HepG2 (cell line): ENCODE results near the gene RASAL3. TPM values are rescaled to one million over a fixed set of nuclear protein-coding genes. Genes with fewer than 3 reads are reported as not detected.

Experiments used
- BRD4 ChIP-seq: sonication (generic); formaldehyde crosslinking; IDR thresholded peaks from 2 replicates; pipeline ENCODE4 v1.4.0; 2020; ENCODE audit warnings: missing genetic modification reagents
- CAMTA2 ChIP-seq: sonication (generic); formaldehyde crosslinking; IDR thresholded peaks from 2 replicates; pipeline ENCODE4 v1.4.0; 2020; ENCODE audit warnings: mild to moderate bottlenecking, missing genetic modification reagents, borderline replicate concordance
- DNMT3B ChIP-seq: conservative IDR thresholded peaks from 2 replicates; pipeline ENCODE4 v1.6.1; 2016; ENCODE audit warnings: missing biosample characterization, control low read depth
- DPF2 ChIP-seq: sonication (generic); formaldehyde crosslinking; IDR thresholded peaks from 2 replicates; pipeline ENCODE4 v1.4.0; 2020; ENCODE audit warnings: mild to moderate bottlenecking, low read depth, missing genetic modification reagents, borderline replicate concordance
- KDM6A ChIP-seq: IDR thresholded peaks from 2 replicates; pipeline ENCODE4 v1.6.1; 2016; ENCODE audit warnings: low read depth
- RXRA ChIP-seq: sonication (generic); formaldehyde crosslinking; IDR thresholded peaks from 2 replicates; pipeline ENCODE4 v1.5.1; 2020; ENCODE audit warnings: missing genetic modification reagents
- TBX3 ChIP-seq: fragments of 450-650 bp; IDR thresholded peaks from 2 replicates; pipeline ENCODE4 v1.6.1; 2017; ENCODE audit warnings: antibody characterized with exemption, mild to moderate bottlenecking, inconsistent platforms, borderline replicate concordance
- YY1 ChIP-seq: IDR thresholded peaks from 2 replicates; pipeline ENCODE4 v1.6.1; 2011; ENCODE audit warnings: low read length, low read depth, moderate library complexity, mild to moderate bottlenecking; ENCODE audit not compliant: insufficient read depth, insufficient replicate concordance
- ZFY ChIP-seq: sonication (generic); formaldehyde crosslinking; IDR thresholded peaks from 2 replicates; pipeline ENCODE4 v1.4.0; 2020; ENCODE audit warnings: missing genetic modification reagents
- ZNF256 ChIP-seq: sonication (generic); formaldehyde crosslinking; conservative IDR thresholded peaks from 2 replicates; pipeline ENCODE4 v1.4.0; 2020; ENCODE audit warnings: missing genetic modification reagents
- polyA plus RNA-seq, 8 experiments: library from polyadenylated mRNA; depleted of rRNA in 3 of 8; stranded (reverse) in 7 of 8; unstranded in 1 of 8; fragments of >200 nt; fragmentation: Illumina TruSeq in 4 of 8; extraction: Trizol in 4 of 8; gene quantifications; 2 replicates each; pipeline versions ENCODE4 v1.2.1 to v1.2.3, GENCODE V29; 2011 to 2016; ENCODE audit warnings: low read depth in 4 of 8, missing spikeins in 1 of 8, mixed read lengths in 1 of 8; ENCODE audit not compliant: insufficient read depth in 1 of 8
- total RNA-seq, 5 experiments: library from RNA; depleted of rRNA; stranded (reverse); fragments of >200 nt; fragmentation: Illumina TruSeq; extraction: Trizol; gene quantifications; 2 replicates each; pipeline ENCODE4 v1.2.3, GENCODE V29; 2016; ENCODE audit warnings: low read depth in 1 of 5
- TF ChIP-seq, protein P1 (sequence below): sonication (generic); formaldehyde crosslinking; IDR thresholded peaks from 2 replicates; pipeline ENCODE4 v1.5.0; 2020; ENCODE audit warnings: mild to moderate bottlenecking, missing genetic modification reagents, borderline replicate concordance
- TF ChIP-seq, protein P2 (sequence below): sonication (generic); formaldehyde crosslinking; IDR thresholded peaks from 2 replicates; pipeline ENCODE4 v1.4.0; 2020; ENCODE audit warnings: missing genetic modification reagents, low read depth, mild to moderate bottlenecking, borderline replicate concordance
- TF ChIP-seq, protein P3 (sequence below): sonication (generic); formaldehyde crosslinking; IDR thresholded peaks from 2 replicates; pipeline ENCODE4 v1.5.1; 2020; ENCODE audit warnings: missing genetic modification reagents, mild to moderate bottlenecking, borderline replicate concordance
- TF ChIP-seq, protein P4 (sequence below): IDR thresholded peaks from 2 replicates; pipeline ENCODE4 v1.6.1; 2016; ENCODE audit warnings: low read depth, control low read depth
- TF ChIP-seq, protein P5 (sequence below): sonication (generic); formaldehyde crosslinking; IDR thresholded peaks from 2 replicates; pipeline ENCODE4 v1.5.0; 2020; ENCODE audit warnings: missing genetic modification reagents, mild to moderate bottlenecking, borderline replicate concordance

The RASAL3 gene
- total and polyA plus RNA-seq, 2 of the 13 experiments (the other 11 are each of a cell fraction or from before 2014, with no cell fraction given) = not detected

DNA sequence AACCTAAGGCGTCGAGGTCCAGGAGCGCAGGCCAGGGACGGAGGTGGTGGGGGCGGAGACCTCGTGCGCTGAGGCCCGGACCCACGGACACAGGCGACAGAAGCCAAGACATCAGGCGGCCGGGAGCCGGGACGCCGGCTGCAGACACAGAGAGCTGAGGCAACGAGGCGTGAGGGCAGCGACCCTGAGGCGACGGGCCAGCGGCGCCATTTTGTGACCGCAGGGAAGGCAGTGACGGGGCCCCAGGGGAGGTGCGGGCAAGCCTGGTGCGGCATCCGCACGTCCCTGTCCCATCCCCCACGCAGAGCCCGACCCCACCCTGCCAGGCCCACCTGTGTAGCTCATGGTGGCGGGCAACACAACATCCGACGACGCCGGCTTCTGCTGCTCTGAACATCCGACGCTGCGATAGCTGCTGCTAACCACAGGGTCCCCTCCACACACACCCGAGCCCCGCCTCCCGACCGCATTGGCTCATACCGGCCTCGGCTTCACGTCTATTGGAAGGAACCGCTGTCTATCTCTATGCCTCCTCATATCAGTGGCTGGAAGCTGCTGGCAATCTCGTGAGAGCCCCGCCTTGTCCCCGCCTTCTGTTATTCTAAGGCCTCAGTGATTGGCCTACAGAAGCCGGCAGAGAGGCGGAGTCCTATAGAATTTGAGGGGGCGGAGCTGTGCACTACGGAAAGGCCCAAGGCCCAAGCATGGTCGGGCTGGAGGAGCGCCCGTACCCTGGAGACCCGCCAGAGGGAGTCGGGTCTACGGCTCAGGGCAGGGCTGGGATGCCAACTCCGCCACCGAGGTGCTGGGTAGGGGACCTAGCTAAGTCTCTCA is 45.5 kb downstream of the RASAL3 start, which contains the start of gene AKAP8L (continued):
- TF ChIP-seq, protein P1, sequence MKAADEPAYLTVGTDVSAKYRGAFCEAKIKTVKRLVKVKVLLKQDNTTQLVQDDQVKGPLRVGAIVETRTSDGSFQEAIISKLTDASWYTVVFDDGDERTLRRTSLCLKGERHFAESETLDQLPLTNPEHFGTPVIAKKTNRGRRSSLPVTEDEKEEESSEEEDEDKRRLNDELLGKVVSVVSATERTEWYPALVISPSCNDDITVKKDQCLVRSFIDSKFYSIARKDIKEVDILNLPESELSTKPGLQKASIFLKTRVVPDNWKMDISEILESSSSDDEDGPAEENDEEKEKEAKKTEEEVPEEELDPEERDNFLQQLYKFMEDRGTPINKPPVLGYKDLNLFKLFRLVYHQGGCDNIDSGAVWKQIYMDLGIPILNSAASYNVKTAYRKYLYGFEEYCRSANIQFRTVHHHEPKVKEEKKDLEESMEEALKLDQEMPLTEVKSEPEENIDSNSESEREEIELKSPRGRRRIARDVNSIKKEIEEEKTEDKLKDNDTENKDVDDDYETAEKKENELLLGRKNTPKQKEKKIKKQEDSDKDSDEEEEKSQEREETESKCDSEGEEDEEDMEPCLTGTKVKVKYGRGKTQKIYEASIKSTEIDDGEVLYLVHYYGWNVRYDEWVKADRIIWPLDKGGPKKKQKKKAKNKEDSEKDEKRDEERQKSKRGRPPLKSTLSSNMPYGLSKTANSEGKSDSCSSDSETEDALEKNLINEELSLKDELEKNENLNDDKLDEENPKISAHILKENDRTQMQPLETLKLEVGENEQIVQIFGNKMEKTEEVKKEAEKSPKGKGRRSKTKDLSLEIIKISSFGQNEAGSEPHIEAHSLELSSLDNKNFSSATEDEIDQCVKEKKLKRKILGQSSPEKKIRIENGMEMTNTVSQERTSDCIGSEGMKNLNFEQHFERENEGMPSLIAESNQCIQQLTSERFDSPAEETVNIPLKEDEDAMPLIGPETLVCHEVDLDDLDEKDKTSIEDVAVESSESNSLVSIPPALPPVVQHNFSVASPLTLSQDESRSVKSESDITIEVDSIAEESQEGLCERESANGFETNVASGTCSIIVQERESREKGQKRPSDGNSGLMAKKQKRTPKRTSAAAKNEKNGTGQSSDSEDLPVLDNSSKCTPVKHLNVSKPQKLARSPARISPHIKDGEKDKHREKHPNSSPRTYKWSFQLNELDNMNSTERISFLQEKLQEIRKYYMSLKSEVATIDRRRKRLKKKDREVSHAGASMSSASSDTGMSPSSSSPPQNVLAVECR (CRISPR knock-in tag) = peak; percentile 97
- TF ChIP-seq RXRA (no peak; the same call in 1 of the 2 replicates), BRD4 (CRISPR knock-in tag) (peak; percentile 88), ZFY (CRISPR knock-in tag) (peak; percentile 82), DNMT3B (no peak), KDM6A (CRISPR knock-in tag) (no peak), CAMTA2 (CRISPR knock-in tag) (no peak; the same call in 1 of the 2 replicates), DPF2 (CRISPR knock-in tag) (no peak), TBX3 (no peak), ZNF256 (CRISPR knock-in tag) (peak; percentile 18; the same call in 1 of the 2 replicates), YY1 (peak; percentile 93)
- TF ChIP-seq, protein P2, sequence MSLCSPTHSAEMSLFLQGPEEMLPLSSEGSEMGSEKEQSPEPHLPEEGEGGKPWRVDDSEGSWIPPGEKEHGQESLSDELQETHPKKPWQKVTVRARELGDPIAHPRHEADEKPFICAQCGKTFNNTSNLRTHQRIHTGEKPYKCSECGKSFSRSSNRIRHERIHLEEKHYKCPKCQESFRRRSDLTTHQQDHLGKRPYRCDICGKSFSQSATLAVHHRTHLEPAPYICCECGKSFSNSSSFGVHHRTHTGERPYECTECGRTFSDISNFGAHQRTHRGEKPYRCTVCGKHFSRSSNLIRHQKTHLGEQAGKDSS (CRISPR knock-in tag) = no peak
- TF ChIP-seq, protein P3, sequence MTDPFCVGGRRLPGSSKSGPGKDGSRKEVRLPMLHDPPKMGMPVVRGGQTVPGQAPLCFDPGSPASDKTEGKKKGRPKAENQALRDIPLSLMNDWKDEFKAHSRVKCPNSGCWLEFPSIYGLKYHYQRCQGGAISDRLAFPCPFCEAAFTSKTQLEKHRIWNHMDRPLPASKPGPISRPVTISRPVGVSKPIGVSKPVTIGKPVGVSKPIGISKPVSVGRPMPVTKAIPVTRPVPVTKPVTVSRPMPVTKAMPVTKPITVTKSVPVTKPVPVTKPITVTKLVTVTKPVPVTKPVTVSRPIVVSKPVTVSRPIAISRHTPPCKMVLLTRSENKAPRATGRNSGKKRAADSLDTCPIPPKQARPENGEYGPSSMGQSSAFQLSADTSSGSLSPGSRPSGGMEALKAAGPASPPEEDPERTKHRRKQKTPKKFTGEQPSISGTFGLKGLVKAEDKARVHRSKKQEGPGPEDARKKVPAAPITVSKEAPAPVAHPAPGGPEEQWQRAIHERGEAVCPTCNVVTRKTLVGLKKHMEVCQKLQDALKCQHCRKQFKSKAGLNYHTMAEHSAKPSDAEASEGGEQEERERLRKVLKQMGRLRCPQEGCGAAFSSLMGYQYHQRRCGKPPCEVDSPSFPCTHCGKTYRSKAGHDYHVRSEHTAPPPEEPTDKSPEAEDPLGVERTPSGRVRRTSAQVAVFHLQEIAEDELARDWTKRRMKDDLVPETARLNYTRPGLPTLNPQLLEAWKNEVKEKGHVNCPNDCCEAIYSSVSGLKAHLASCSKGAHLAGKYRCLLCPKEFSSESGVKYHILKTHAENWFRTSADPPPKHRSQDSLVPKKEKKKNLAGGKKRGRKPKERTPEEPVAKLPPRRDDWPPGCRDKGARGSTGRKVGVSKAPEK (CRISPR knock-in tag) = no peak
- TF ChIP-seq, protein P4, sequence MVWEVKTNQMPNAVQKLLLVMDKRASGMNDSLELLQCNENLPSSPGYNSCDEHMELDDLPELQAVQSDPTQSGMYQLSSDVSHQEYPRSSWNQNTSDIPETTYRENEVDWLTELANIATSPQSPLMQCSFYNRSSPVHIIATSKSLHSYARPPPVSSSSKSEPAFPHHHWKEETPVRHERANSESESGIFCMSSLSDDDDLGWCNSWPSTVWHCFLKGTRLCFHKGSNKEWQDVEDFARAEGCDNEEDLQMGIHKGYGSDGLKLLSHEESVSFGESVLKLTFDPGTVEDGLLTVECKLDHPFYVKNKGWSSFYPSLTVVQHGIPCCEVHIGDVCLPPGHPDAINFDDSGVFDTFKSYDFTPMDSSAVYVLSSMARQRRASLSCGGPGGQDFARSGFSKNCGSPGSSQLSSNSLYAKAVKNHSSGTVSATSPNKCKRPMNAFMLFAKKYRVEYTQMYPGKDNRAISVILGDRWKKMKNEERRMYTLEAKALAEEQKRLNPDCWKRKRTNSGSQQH (CRISPR knock-in tag) = peak; percentile 24; the same call in 1 of the 2 replicates
- TF ChIP-seq, protein P5, sequence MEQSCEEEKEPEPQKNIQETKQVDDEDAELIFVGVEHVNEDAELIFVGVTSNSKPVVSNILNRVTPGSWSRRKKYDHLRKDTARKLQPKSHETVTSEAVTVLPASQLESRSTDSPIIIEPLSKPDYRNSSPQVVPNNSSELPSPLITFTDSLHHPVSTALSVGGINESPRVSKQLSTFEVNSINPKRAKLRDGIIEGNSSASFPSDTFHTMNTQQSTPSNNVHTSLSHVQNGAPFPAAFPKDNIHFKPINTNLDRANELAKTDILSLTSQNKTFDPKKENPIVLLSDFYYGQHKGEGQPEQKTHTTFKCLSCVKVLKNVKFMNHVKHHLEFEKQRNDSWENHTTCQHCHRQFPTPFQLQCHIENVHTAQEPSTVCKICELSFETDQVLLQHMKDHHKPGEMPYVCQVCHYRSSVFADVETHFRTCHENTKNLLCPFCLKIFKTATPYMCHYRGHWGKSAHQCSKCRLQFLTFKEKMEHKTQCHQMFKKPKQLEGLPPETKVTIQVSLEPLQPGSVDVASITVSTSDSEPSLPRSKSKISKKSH (CRISPR knock-in tag) = peak; percentile 18; the same call in 1 of the 2 replicates
